BLaER1 treated with 17β-estradiol and CSF1 and Interleukin-3, amounts not matched to agents 10 nM and 100 nM (cell line): ENCODE measurements around the gene A4GNT.
"Not testable (repeated sequence)": the region's sequence is repeated elsewhere in the genome, so short reads cannot be mapped to it uniquely, and the experiment has no call there.

Experiments used
- H3K27ac ChIP-seq, 11 experiments: shearing (Covaris generic); formaldehyde crosslinking; 2 replicates each; pipeline ENCODE4 v1.8.1; 2022
- H3K27me3 ChIP-seq, 11 experiments: shearing (Covaris generic); formaldehyde crosslinking; 2 replicates each; pipeline ENCODE4 v1.8.1; 2022
- H3K36me3 ChIP-seq, 11 experiments: shearing (Covaris generic); formaldehyde crosslinking; 2 replicates each; pipeline ENCODE4 v1.8.1; 2022
- H3K4me1 ChIP-seq, 10 experiments: shearing (Covaris generic); formaldehyde crosslinking; 2 replicates each; pipeline ENCODE4 v1.8.1; 2022
- H3K4me2 ChIP-seq, 11 experiments: shearing (Covaris generic); formaldehyde crosslinking; 2 replicates each; pipeline ENCODE4 v1.8.1; 2022
- H3K4me3 ChIP-seq, 10 experiments: shearing (Covaris generic); formaldehyde crosslinking; 2 replicates each; pipeline ENCODE4 v1.8.1; 2022
- H3K9ac ChIP-seq, 11 experiments: shearing (Covaris generic); formaldehyde crosslinking; 2 replicates each; pipeline ENCODE4 v1.8.1; 2022
- H3K9me3 ChIP-seq, 11 experiments: shearing (Covaris generic); formaldehyde crosslinking; replicated peaks in 1 of 11; 2 replicates each; pipeline ENCODE4 v1.8.1; 2022
- H4K20me1 ChIP-seq, 11 experiments: shearing (Covaris generic); formaldehyde crosslinking; 2 replicates each; pipeline ENCODE4 v1.8.1; 2022
- Cebpa-rat ChIP-seq, 11 experiments: shearing (Covaris generic); IDR thresholded peaks; 2 replicates each; pipeline ENCODE4 v1.8.1; 2022

A4GNT gene

DNA sequence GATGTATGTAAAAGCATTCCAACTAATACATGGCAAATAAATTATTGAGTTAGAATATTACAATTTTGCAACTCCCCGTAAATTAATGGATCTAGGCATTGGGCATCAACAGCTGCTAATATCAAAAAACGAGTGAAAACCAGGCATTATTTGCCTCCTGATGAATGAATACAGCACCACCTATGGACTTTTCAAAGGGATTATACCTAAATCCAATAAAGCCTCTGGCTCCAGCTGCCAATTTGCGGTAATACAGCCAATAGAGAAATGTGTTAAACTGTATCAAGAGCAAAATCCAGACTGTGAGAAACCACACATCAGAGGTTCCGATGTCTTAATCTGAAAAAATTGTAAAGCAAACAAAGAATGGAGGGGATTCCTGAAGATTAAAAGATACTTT, 16.3 kb upstream of the A4GNT start:
- TF ChIP-seq Cebpa-rat (IDR thresholded peaks at IDR 0.05): no peak
- no peak overlapping the region for H3K4me3 ChIP-seq

DNA sequence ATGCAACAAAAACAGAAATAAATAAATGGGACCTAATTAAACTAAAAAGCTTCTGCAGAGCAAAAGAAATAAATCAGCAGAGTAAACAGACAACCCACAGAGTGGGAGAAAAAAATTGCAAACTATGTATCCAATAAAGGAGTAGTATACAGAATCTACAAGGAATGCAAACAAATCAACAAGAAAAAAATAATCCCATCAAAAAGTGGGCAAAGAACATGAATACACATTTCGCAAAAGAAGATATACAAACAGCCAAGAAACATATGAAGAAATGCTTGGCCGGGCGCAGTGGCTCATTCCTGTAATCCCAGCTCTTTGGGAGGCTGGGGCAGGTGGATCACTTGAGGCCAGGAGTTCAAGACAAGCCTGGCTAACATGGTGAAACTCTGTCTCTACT, 10.0 kb upstream of the A4GNT start:
- H3K4me3 ChIP-seq, H4K20me1 ChIP-seq, H3K36me3 ChIP-seq, H3K9me3 ChIP-seq, H3K4me2 ChIP-seq, H3K27ac ChIP-seq, H3K9ac ChIP-seq, H3K27me3 ChIP-seq: not testable (repeated sequence)
- peaks cover 0 to 34% (median 9%) of the 10 kb centered on the region in 10 experiments; a peak in 11 of 20 replicates for H3K4me1 ChIP-seq

More for the DNA sequence above, 16.3 kb upstream of the A4GNT start:
- Histone ChIP-seq H3K9ac (no peak overlapping the region), H3K4me2 (no peak overlapping the region), H3K4me1 (no peaks in the 10 kb centered on the region), H3K36me3 (no peaks in the 10 kb centered on the region), H4K20me1 (no peaks in the 10 kb centered on the region), H3K9me3 (peaks cover under 1 to 9% (median 6%) of the 10 kb centered on the region in 11 experiments; a peak in 15 of 22 replicates), H3K27me3 (no peaks in the 10 kb centered on the region), H3K27ac (no peak overlapping the region)

DNA sequence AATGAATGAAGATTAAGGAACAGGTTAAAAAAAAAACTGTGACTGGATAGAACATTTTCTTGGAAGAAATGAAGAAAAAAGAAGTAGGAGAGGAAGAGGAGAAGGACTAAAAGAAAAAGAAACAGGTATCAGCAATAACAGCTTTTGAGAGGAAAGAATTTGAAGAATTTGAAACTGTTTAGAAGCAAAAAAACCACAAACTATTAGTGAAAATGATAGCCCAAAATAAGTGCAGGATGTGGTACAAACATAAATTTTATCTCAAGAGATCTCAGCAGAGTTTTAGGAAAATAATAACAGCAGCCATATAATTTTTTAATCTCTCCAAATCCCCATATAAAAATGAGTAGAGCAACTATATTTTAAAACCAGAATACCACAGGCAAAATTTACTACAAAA, 8.8 kb upstream of the A4GNT start:
- Histone ChIP-seq H3K4me3 (no peak overlapping the region), H3K27me3 (no peaks in the 10 kb centered on the region), H3K4me1 (peaks cover 0 to 46% (median 16%) of the 10 kb centered on the region in 10 experiments; a peak in 12 of 20 replicates), H3K27ac (no peak overlapping the region), H4K20me1 (no peaks in the 10 kb centered on the region), H3K4me2 (peak overlapping the region in 1 of 11 experiments; percentile 8; a peak in 1 of 22 replicates), H3K9ac (no peak overlapping the region), H3K9me3 (peaks cover 0 to 9% (median 0%) of the 10 kb centered on the region in 11 experiments; a peak in 2 of 22 replicates), H3K36me3 (no peaks in the 10 kb centered on the region)
- no peak for TF ChIP-seq Cebpa-rat (IDR thresholded peaks at IDR 0.05)

DNA sequence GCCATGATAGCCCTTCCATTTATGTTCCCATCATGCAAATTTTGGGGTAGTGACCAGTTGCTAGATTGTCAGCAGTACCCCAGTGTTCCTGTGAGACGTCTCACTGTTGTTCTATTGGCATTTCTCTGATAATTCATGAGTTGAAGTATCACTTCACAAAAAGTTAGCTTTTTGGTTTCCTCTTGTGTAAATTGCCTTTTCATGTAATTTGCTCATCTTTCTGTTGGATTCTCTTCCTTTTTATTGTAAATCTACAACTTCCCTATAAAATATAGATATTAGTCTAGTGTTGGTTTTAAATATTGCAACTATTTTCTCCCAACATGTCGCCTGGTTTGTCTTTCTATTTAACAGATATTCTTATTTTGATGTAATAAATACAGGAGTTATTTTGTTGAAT, 7.5 kb upstream of the A4GNT start:
- Histone ChIP-seq H3K27me3 (no peaks in the 10 kb centered on the region), H3K9me3 (peaks cover 0 to 9% (median 0%) of the 10 kb centered on the region in 11 experiments; a peak in 2 of 22 replicates), H3K4me1 (peaks cover 0 to 57% (median 23%) of the 10 kb centered on the region in 10 experiments; a peak in 13 of 20 replicates), H4K20me1 (no peaks in the 10 kb centered on the region), H3K36me3 (no peaks in the 10 kb centered on the region), H3K9ac (no peak overlapping the region), H3K4me2 (peak overlapping the region in 2 of 11 experiments; percentile 89 to 97; a peak in 5 of 22 replicates), H3K27ac (peak overlapping the region in 2 of 11 experiments; percentile 8 to 30; a peak in 3 of 22 replicates), H3K4me3 (no peak overlapping the region)
- TF ChIP-seq Cebpa-rat (IDR thresholded peaks at IDR 0.05): no peak

DNA sequence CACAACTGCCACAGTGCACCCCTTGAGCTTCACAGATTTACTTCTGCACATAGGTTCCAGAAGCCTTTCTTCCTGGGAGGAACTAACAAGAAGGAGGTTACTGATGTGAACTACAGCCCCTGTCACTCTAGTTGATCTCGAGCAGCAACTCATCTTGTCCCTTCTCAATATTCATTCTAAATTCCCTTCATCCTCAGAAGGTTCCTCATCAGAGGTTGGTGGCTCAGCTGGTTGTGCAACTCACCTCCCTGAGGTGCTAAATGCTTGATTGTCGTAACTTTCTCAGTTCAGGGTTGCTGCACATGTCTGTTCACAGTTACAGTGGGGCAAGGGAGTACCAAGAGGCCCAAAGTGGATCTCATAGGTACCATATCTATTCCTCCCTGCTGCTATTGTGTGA, 5.7 kb upstream of the A4GNT start:
- peak overlapping the region in 1 of 11 experiments; percentile 56; a peak in 1 of 22 replicates for H3K9ac ChIP-seq
- no peak overlapping the region for H3K4me3 ChIP-seq
- H3K27me3 ChIP-seq: no peaks in the 10 kb centered on the region
- H3K36me3 ChIP-seq: no peaks in the 10 kb centered on the region
- H3K9me3 ChIP-seq: no peaks in the 10 kb centered on the region
- H3K4me2 ChIP-seq: peak overlapping the region in 5 of 11 experiments; percentile 61 to 97 (median 86); a peak in 10 of 22 replicates
- peak overlapping the region in 4 of 11 experiments; percentile 71 to 78 (median 74); a peak in 8 of 22 replicates for H3K27ac ChIP-seq
- H4K20me1 ChIP-seq: no peaks in the 10 kb centered on the region
- peaks cover 0 to 74% (median 23%) of the 10 kb centered on the region in 10 experiments; a peak in 13 of 20 replicates for H3K4me1 ChIP-seq
- no peak for TF ChIP-seq Cebpa-rat (IDR thresholded peaks at IDR 0.05)

DNA sequence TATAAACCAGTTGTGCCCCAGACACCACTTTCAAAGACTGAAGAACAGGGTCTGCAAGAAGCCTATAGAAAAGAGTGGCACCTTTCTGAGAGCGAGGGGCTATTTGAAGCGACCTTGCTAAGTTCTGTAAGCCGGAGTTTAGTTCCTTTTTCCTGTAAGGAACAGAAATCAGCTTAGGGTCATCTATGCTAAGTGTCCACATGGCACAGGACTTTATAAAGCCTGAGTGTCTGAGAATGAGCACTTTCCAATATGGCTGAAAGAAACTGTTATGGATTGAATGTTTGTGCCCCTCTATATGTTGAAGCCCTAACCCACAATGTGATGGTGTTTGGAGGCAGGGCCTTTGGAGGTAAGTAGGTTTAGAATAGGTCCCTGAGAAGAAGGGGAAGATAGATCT, 4.0 kb upstream of the A4GNT start:
- Histone ChIP-seq H3K4me1 (peaks cover 0 to 74% (median 23%) of the 10 kb centered on the region in 10 experiments; a peak in 13 of 20 replicates), H3K4me3 (no peak overlapping the region), H3K27ac (peak overlapping the region in 6 of 11 experiments; percentile 35 to 80 (median 74); a peak in 12 of 22 replicates), H3K36me3 (no peaks in the 10 kb centered on the region), H3K27me3 (no peaks in the 10 kb centered on the region), H4K20me1 (no peaks in the 10 kb centered on the region), H3K4me2 (peak overlapping the region in 5 of 11 experiments; percentile 61 to 97 (median 86); a peak in 10 of 22 replicates), H3K9ac (peak overlapping the region in 5 of 11 experiments; percentile 24 to 67 (median 54); a peak in 7 of 22 replicates), H3K9me3 (no peaks in the 10 kb centered on the region)
- no peak for TF ChIP-seq Cebpa-rat (IDR thresholded peaks at IDR 0.05)

DNA sequence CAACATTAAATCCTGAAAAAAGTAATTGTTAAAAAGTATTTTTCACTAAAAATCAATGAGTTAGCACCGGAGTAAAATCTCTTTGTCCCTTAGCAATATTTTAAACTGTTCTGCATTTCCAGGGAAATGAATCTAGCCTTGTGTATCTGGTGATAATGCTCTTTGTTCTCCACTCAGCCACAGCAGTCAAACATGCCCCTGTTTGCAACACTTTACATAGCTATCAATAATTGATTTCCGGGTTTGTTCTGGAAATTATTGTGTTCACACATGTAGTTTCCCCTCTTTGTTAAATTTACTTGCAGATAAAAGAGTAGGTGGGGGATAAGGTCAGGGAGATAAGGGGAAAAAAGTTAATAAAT, 3.6 kb upstream of the A4GNT start:
- TF ChIP-seq Cebpa-rat (IDR thresholded peaks at IDR 0.05): no peak
- H3K4me3 ChIP-seq: no peak overlapping the region
- no peaks in the 10 kb centered on the region for H3K36me3 ChIP-seq
- H3K27ac ChIP-seq: peak overlapping the region in 6 of 11 experiments; percentile 15 to 80 (median 74); a peak in 10 of 22 replicates
- no peaks in the 10 kb centered on the region for H4K20me1 ChIP-seq
- H3K9me3 ChIP-seq: no peaks in the 10 kb centered on the region
- H3K4me1 ChIP-seq: peaks cover 0 to 74% (median 23%) of the 10 kb centered on the region in 10 experiments; a peak in 13 of 20 replicates
- peak overlapping the region in 5 of 11 experiments; percentile 61 to 97 (median 86); a peak in 10 of 22 replicates for H3K4me2 ChIP-seq
- H3K27me3 ChIP-seq: no peaks in the 10 kb centered on the region
- H3K9ac ChIP-seq: peak overlapping the region in 2 of 11 experiments; percentile 53 to 67; a peak in 4 of 22 replicates

DNA sequence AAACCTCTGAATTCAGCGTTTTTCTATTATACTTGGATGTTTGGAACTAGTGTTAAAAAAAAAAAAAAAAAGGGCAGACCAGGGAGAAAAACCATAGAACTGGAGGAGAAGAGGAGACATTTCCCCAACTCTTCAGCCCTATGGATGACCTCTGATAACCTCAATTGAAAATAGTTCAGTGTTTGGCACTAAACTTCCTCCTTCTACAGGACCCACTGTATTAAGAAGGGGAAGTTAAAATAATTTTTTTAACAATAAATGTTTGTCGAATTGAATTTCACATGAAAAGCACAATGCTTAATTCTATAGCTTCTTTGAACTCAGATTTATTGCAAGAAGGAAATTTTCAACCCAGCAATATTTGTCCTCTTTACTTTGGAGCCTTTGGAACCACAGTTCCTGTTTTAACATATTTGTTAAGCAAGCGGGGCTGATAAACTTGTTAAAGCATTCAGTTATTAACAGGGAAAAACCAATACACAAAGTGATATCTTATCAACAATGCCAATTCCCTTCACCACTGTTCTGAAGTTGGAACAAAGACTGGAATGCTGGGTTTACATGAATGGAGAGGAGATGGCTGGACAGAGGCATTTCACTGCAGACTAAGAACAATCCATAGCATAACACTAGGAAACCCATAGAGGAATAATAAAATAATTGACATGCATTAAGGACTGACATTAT, 3.1 kb upstream of the A4GNT start:
- no peak overlapping the region for H3K4me3 ChIP-seq

DNA sequence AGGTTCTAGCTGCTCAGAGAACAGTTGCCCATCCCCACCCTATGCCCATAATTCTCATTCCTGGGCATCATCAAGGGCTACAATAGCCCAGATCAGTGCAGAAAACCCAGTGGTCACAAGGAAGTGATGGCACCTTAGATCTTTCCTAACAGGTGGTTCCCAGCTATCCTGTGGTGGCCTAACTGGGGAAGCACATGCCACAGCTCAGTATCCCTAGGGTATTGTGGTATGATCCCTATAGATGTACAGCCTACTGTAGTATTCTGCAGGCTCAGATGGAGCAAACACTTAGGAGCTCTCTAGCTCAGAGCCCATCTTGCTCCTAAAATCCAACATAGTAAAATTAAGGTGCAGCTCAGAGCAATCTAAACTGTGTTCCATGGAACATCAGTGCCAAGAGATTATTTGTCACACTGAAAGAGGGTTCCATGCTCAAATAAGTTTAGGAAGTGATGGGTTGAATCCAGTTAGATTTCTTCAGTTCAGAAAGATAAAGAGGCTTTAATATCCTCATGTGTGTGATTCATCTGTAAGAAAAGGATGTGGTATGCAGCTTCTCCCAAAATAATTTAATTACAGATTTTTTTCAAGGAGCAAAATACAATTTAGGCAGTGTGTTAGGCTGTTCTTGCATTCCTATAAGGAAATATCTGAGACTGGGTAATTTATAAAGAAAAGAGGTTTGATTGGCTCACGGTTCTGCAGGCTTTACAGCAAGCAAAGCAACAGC, 4.4 kb downstream of the A4GNT start:
- Histone ChIP-seq H3K36me3 (no peaks in the 10 kb centered on the region), H3K4me2 (peak overlapping the region; percentile 22 to 71 (median 46); a peak in 21 of 22 replicates), H3K27ac (no peak overlapping the region), H4K20me1 (no peaks in the 10 kb centered on the region), H3K4me3 (no peak overlapping the region), H3K9me3 (peaks cover 0 to 9% (median 7%) of the 10 kb centered on the region in 11 experiments; a peak in 13 of 22 replicates), H3K4me1 (peaks cover 12 to 46% (median 20%) of the 10 kb centered on the region in 10 experiments), H3K9ac (no peak overlapping the region), H3K27me3 (no peaks in the 10 kb centered on the region)
- TF ChIP-seq Cebpa-rat (IDR thresholded peaks at IDR 0.05): no peak

More for the DNA sequence above, 3.1 kb upstream of the A4GNT start:
- Histone ChIP-seq H3K9ac (peak overlapping the region in 3 of 11 experiments; percentile 34 to 67 (median 53); a peak in 5 of 22 replicates), H3K9me3 (no peaks in the 10 kb centered on the region), H3K4me2 (peak overlapping the region in 6 of 11 experiments; percentile 6 to 97 (median 85); a peak in 11 of 22 replicates), H3K27me3 (no peaks in the 10 kb centered on the region), H3K27ac (peak overlapping the region in 6 of 11 experiments; percentile 15 to 80 (median 74); a peak in 9 of 22 replicates), H4K20me1 (no peaks in the 10 kb centered on the region), H3K36me3 (no peaks in the 10 kb centered on the region), H3K4me1 (peaks cover 0 to 71% (median 23%) of the 10 kb centered on the region in 10 experiments; a peak in 13 of 20 replicates)
- TF ChIP-seq Cebpa-rat (IDR thresholded peaks at IDR 0.05): no peak
